Ovary (tissue), 3 donors: ENCODE data around the gene TPX2.

ENCODE experiments used
- EP300 ChIP-seq: sonication (generic); formaldehyde crosslinking; IDR thresholded peaks from one replicate; pipeline ENCODE4 v1.6.1; 2017; ENCODE audit warnings: antibody characterized with exemption
- POLR2A ChIP-seq: fragments of 450-650 bp; IDR thresholded peaks from one replicate; pipeline ENCODE4 v1.6.1; 2017; ENCODE audit warnings: antibody characterized with exemption, mild to moderate bottlenecking, moderate library complexity
- TF ChIP-seq, protein P1 (sequence below), 3 donors: fragments of 450-650 bp in 2 of 3; fragments of 200-600 bp in 1 of 3; IDR thresholded peaks; one replicate each; pipeline versions ENCODE4 v1.5.1 to v1.8.0; 2016 to 2022; ENCODE audit warnings: antibody characterized with exemption in 3 of 3, mild to moderate bottlenecking in 1 of 3
- donor health status: DM: no; HTN: no; CAD: no.

GRCh38 chr20:31784354-31785044 is 45.4 kb downstream of the TPX2 start:
- TF ChIP-seq, protein P1, sequence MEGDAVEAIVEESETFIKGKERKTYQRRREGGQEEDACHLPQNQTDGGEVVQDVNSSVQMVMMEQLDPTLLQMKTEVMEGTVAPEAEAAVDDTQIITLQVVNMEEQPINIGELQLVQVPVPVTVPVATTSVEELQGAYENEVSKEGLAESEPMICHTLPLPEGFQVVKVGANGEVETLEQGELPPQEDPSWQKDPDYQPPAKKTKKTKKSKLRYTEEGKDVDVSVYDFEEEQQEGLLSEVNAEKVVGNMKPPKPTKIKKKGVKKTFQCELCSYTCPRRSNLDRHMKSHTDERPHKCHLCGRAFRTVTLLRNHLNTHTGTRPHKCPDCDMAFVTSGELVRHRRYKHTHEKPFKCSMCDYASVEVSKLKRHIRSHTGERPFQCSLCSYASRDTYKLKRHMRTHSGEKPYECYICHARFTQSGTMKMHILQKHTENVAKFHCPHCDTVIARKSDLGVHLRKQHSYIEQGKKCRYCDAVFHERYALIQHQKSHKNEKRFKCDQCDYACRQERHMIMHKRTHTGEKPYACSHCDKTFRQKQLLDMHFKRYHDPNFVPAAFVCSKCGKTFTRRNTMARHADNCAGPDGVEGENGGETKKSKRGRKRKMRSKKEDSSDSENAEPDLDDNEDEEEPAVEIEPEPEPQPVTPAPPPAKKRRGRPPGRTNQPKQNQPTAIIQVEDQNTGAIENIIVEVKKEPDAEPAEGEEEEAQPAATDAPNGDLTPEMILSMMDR (IDR thresholded peaks at IDR 0.05), result no peak
- no peak for TF ChIP-seq EP300
- TF ChIP-seq POLR2A, result no peak
